ENCODE results near the gene FBXL20. TPM values are rescaled to one million over a fixed set of nuclear protein-coding genes. Genes with fewer than 3 reads are reported as not detected.

FBXL20 gene
- total and polyA plus RNA-seq, 10 of the 15 experiments (the other 5 are each of a cell fraction or from before 2014, with no cell fraction given), result 1.2 to 8.3 (median 4.4) TPM

DNA sequence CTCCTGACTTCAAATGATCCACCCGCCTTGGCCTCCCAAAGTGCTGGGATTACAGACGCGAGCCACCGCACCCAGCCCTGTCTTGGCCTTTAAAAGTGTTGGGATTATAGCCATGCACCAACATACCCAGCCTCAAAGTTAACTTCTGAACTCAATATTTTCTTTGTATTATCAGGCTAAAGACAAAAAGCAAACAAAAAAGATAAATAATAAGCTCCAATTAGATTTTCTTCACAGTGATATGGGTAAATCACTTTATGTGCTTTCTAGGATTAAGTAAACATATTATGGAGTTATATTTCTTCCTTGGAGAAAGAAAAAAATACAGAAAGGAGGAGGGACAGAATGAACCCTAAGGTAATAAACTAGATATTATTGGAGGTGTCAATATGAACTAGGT is 74.3 kb downstream of the FBXL20 start:
- 81% methylated on average over 4 of the region's 4 CpGs for WGBS (ENCODE audit: insufficient coverage, insufficient replicate concordance, low lambda C conversion rate, missing lambda C conversion rate)
- CTCF ChIA-PET, result no interaction called here
- Histone ChIP-seq H3K79me2 (ENCODE audit: control insufficient read depth, insufficient read depth, low read length) (no peaks in the 10 kb centered on the region), H3K27ac (ENCODE audit: control insufficient read depth, insufficient read depth) (no peak overlapping the region), H3K4me3 (no peak overlapping the region), H3K4me2 (ENCODE audit: control insufficient read depth, insufficient read depth) (no peak overlapping the region), H3K9me3 (replicated peaks; ENCODE audit: control insufficient read depth, insufficient read depth, low read length) (no peaks in the 10 kb centered on the region), H3K36me3 (ENCODE audit: control insufficient read depth in 2 of 2, insufficient read depth in 2 of 2, low read length in 1 of 2) (no peaks in the 10 kb centered on the region), H2AFZ (ENCODE audit: control insufficient read depth, low read depth, low read length) (no peak overlapping the region), H3K27me3 (replicated peaks in 1 of 2; ENCODE audit: control insufficient read depth in 2 of 2, insufficient read depth in 2 of 2, low read length in 1 of 2) (no peaks in the 10 kb centered on the region), H4K20me1 (ENCODE audit: control insufficient read depth, insufficient read depth) (no peaks in the 10 kb centered on the region), H3K4me1 (ENCODE audit: control insufficient read depth, insufficient read depth, low read length) (no peaks in the 10 kb centered on the region), H3K9ac (ENCODE audit: control insufficient read depth, insufficient read depth, low read length) (no peak overlapping the region)
- in situ Hi-C loops (cut with MboI), result no loop called here
- SMC1A ChIA-PET (ENCODE audit: uncharacterized antibody, unreplicated experiment), result no interaction called here
- RAD21 ChIA-PET (ENCODE audit: unreplicated experiment), result no interaction called here
- POLR2A ChIA-PET, result no interaction called here
- intact Hi-C loops (cut with micrococcal nuclease; ENCODE audit: unreplicated experiment), result no loop called here
- TF ChIP-seq NR2F1 (conservative IDR thresholded peaks at IDR 0.05) (no peak), PAX5 (IDR thresholded peaks at IDR 0.05; ENCODE audit: borderline replicate concordance, low read depth, low read length) (no peak), SMARCA5 (IDR thresholded peaks at IDR 0.05) (no peak)
- BruUV-seq (replicated peaks), result no TSS peak
- FAIRE-seq (no peak), DNase-seq (ENCODE audit: low read depth, low spot score) (no peak), ATAC-seq (no peak)

GRCh38 chr17:39325528-39326240 is 75.7 kb downstream of the FBXL20 start:
- Histone ChIP-seq H2AFZ (ENCODE audit: control insufficient read depth, low read depth, low read length) (no peak overlapping the region), H3K4me3 (no peak overlapping the region), H3K27ac (ENCODE audit: control insufficient read depth, insufficient read depth) (no peak overlapping the region), H3K36me3 (ENCODE audit: control insufficient read depth in 2 of 2, insufficient read depth in 2 of 2, low read length in 1 of 2) (no peaks in the 10 kb centered on the region), H3K79me2 (ENCODE audit: control insufficient read depth, insufficient read depth, low read length) (no peaks in the 10 kb centered on the region), H4K20me1 (ENCODE audit: control insufficient read depth, insufficient read depth) (no peaks in the 10 kb centered on the region), H3K9ac (ENCODE audit: control insufficient read depth, insufficient read depth, low read length) (no peak overlapping the region), H3K4me2 (ENCODE audit: control insufficient read depth, insufficient read depth) (no peak overlapping the region), H3K27me3 (replicated peaks in 1 of 2; ENCODE audit: control insufficient read depth in 2 of 2, insufficient read depth in 2 of 2, low read length in 1 of 2) (no peaks in the 10 kb centered on the region), H3K4me1 (ENCODE audit: control insufficient read depth, insufficient read depth, low read length) (no peaks in the 10 kb centered on the region), H3K9me3 (replicated peaks; ENCODE audit: control insufficient read depth, insufficient read depth, low read length) (no peaks in the 10 kb centered on the region)
- ATAC-seq, result no peak
- intact Hi-C loops (cut with micrococcal nuclease; ENCODE audit: unreplicated experiment) (no loop called here), in situ Hi-C loops (cut with MboI) (no loop called here)
- ChIA-PET RAD21 (ENCODE audit: unreplicated experiment) (no interaction called here), SMC1A (ENCODE audit: uncharacterized antibody, unreplicated experiment) (no interaction called here), CTCF (no interaction called here), POLR2A (no interaction called here)
- no peak for DNase-seq (ENCODE audit: low read depth, low spot score)
- no peak for TF ChIP-seq ZNF24 (IDR thresholded peaks at IDR 0.05)
- peak; percentile 54; the same call in 1 of the 2 replicates for TF ChIP-seq SPI1 (IDR thresholded peaks at IDR 0.05; ENCODE audit: borderline replicate concordance, insufficient read depth, low read depth, low read length)
- BruUV-seq (replicated peaks), result no TSS peak
- 36% methylated on average over 4 of the region's 4 CpGs for WGBS (ENCODE audit: insufficient coverage, insufficient replicate concordance, low lambda C conversion rate, missing lambda C conversion rate)
- no peak for FAIRE-seq

All from GM12878 (cell line).